K562 (cell line): ENCODE data around the gene VSTM2B.

Source experiments
- CBX3 ChIP-seq, 2 experiments: IDR thresholded peaks; 1 replicate in 1 of 2; 2 replicates in 1 of 2; pipeline ENCODE4 v1.6.1; 2012; ENCODE audit warnings: inconsistent platforms in 2 of 2, low read length in 2 of 2, borderline replicate concordance in 1 of 2, control low read depth in 1 of 2
- TOE1 ChIP-seq, 2 experiments: fragments of 450-650 bp in 1 of 2; sonication (generic) in 1 of 2; formaldehyde crosslinking in 1 of 2; IDR thresholded peaks; 2 replicates each; pipeline versions ENCODE4 v1.7.1 to v1.8.0; 2016 to 2022; ENCODE audit warnings: borderline replicate concordance in 2 of 2, mild to moderate bottlenecking in 2 of 2, antibody characterized with exemption in 1 of 2, inconsistent platforms in 1 of 2, low read depth in 1 of 2, missing genetic modification reagents in 1 of 2, moderate library complexity in 1 of 2
- ZNF140 ChIP-seq: fragments of 250-450 bp; sonication (Bioruptor Pico); IDR thresholded peaks from 2 replicates; pipeline ENCODE4 v1.8.0; 2021; ENCODE audit warnings: moderate library complexity, mild to moderate bottlenecking, inconsistent platforms
- ZNF24 ChIP-seq: fragments of 450-650 bp; IDR thresholded peaks from 2 replicates; pipeline ENCODE4 v1.6.1; 2016
- ZSCAN29 ChIP-seq: fragments of 450-650 bp; IDR thresholded peaks from 2 replicates; pipeline ENCODE4 v1.6.1; 2017

DNA sequence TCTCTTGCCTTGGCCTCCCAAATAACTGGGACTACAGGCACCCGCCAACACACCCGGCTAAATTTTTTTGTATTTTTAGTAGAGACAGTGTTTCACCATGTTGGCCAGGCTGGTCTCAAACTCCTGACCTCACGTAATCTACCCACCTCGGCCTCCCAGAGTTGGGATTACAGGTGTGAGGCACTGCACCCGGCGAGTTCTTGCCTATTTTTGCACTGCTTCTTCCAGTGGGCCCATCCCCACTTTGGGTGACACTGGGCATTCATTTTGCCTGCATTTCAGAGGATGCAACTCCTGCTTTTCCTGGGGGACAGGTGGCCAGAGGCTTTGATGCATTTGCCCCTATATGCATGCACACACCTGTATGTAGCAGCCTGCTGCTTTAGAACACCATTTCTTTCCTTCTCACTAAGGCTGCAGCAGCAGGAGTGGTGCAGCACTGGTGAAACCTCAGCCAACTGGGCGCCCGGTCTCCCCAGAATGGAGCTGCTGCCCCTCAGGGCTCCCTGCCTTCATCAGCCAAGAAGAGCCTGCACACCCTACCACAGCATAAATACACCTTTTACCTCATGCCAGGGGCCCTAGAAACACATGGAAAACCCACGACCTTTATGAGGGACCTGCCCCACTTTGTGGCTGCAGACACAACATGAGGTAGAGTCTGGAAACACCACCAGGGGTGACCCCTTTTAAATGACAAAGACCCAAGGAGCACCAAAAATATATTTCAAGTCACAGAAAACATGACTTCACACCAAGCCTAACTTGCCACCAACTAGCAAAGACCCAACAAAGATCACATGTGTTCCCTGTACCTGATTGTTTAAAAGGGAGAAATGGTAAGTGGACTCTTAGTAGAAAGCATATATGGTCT lies 43.5 kb downstream of the VSTM2B start:
- TF ChIP-seq CBX3 (IDR thresholded peaks at IDR 0.05; ENCODE audit: borderline replicate concordance in 1 of 2, low read length in 2 of 2) (no peak), ZNF140 (CRISPR knock-in tag) (no peak), ZNF24 (no peak), TOE1 (IDR thresholded peaks at IDR 0.05; ENCODE audit: borderline replicate concordance) (no peak), TOE1 (CRISPR knock-in tag; IDR thresholded peaks at IDR 0.05; ENCODE audit: borderline replicate concordance, low read depth) (no peak), ZSCAN29 (no peak)
